SK-N-SH (cell line): ENCODE results near the gene TNFAIP3. TPM values are rescaled to one million over a fixed set of nuclear protein-coding genes. Genes with fewer than 3 reads are reported as not detected.

Experiments used
- CTCF ChIA-PET: fragments of 300-600, 350-600 bp; formaldehyde crosslinking; extraction: SDS; loops from one replicate; lab custom pipeline; 2021; lab: Yijun Ruan, JAX
- POLR2A ChIA-PET: fragments of 350-600 bp; sonication (Branson Sonifier 250); formaldehyde crosslinking; extraction: SDS; loops from one replicate; lab custom pipeline; 2020; ENCODE audit warnings: antibody characterized with exemption, inconsistent platforms; lab: Yijun Ruan, JAX
- DNase-seq: peaks from one replicate; pipeline ENCODE4 v3.0.0; 2012
- H2AFZ ChIP-seq: fragments of 200-600 bp; sonication (generic); 2 replicates; pipeline ENCODE4 v1.8.1; 2016; ENCODE audit warnings: antibody characterized with exemption, mild to moderate bottlenecking, low read depth
- H3F3A ChIP-seq: fragments of 200-600 bp; sonication (generic); replicated peaks from 2 replicates; pipeline ENCODE3; 2016; ENCODE audit warnings: antibody characterized with exemption, mild to moderate bottlenecking; ENCODE audit not compliant: insufficient read depth
- H3K27ac ChIP-seq, 2 experiments: fragments of 200-500 bp in 1 of 2; fragments of 200-600 bp in 1 of 2; sonication (Bioruptor generic) in 1 of 2; sonication (generic), shearing (Covaris generic) in 1 of 2; 2 replicates each; pipeline versions ENCODE4 v1.5.1 to v1.6.1; 2014 to 2016; ENCODE audit warnings: low read depth in 2 of 2, inconsistent platforms in 1 of 2, low read length in 1 of 2, mild to moderate bottlenecking in 1 of 2, mixed read lengths in 1 of 2
- H3K27me3 ChIP-seq: fragments of 200-600 bp; sonication (generic), shearing (Covaris generic); 2 replicates; pipeline ENCODE4 v1.6.1; 2016; ENCODE audit warnings: mixed run types; ENCODE audit not compliant: insufficient read depth
- H3K36me3 ChIP-seq, 2 experiments: fragments of 200-500 bp in 1 of 2; fragments of 200-600 bp in 1 of 2; sonication (Bioruptor generic) in 1 of 2; sonication (generic) in 1 of 2; replicated peaks in 1 of 2; 2 replicates each; pipeline versions ENCODE3 to v1.5.1; 2014 to 2016; ENCODE audit warnings: low read length in 1 of 2, mild to moderate bottlenecking in 1 of 2; ENCODE audit not compliant: insufficient read depth in 2 of 2, control insufficient read depth in 1 of 2
- H3K4me1 ChIP-seq, 2 experiments: fragments of 200-500 bp in 1 of 2; fragments of 200-600 bp in 1 of 2; sonication (Bioruptor generic) in 1 of 2; sonication (generic), shearing (Covaris generic) in 1 of 2; 2 replicates each; pipeline versions ENCODE4 v1.5.1 to v1.6.1; 2014 to 2016; ENCODE audit warnings: low read depth in 1 of 2, low read length in 1 of 2, mixed run types in 1 of 2; ENCODE audit not compliant: insufficient read depth in 2 of 2, control insufficient read depth in 1 of 2
- H3K4me2 ChIP-seq: fragments of 200-600 bp; sonication (generic), shearing (Covaris generic); 2 replicates; pipeline ENCODE4 v1.6.1; 2017; ENCODE audit warnings: mixed run types
- H3K4me3 ChIP-seq, 2 experiments: fragments of 200-500 bp in 1 of 2; fragments of 200-600 bp in 1 of 2; sonication (Bioruptor generic) in 1 of 2; sonication (generic), shearing (Covaris generic) in 1 of 2; 2 replicates each; pipeline versions ENCODE4 v1.5.1 to v1.8.1; 2014 to 2016; ENCODE audit warnings: low read depth in 2 of 2, inconsistent platforms in 1 of 2, low read length in 1 of 2, mild to moderate bottlenecking in 1 of 2, mixed read lengths in 1 of 2, moderate library complexity in 1 of 2
- H3K79me2 ChIP-seq: fragments of 200-600 bp; sonication (generic); 2 replicates; pipeline ENCODE4 v1.8.1; 2017; ENCODE audit warnings: mild to moderate bottlenecking; ENCODE audit not compliant: insufficient read depth
- H3K9ac ChIP-seq: fragments of 200-600 bp; sonication (generic); 2 replicates; pipeline ENCODE4 v1.6.1; 2017; ENCODE audit warnings: mixed run types
- H3K9me2 ChIP-seq: fragments of 200-600 bp; sonication (generic); 2 replicates; pipeline ENCODE4 v1.6.1; 2017; ENCODE audit warnings: mixed run types
- H3K9me3 ChIP-seq: fragments of 200-600 bp; sonication (generic); 2 replicates; pipeline ENCODE4 v1.6.1; 2017; ENCODE audit warnings: mixed run types, mild to moderate bottlenecking, moderate library complexity
- H4K20me1 ChIP-seq: fragments of 200-600 bp; sonication (generic); 2 replicates; pipeline ENCODE4 v1.6.1; 2017; ENCODE audit warnings: mild to moderate bottlenecking, mixed run types; ENCODE audit not compliant: insufficient read depth
- ELF1 ChIP-seq: IDR thresholded peaks from 2 replicates; pipeline ENCODE4 v1.4.0; 2012
- EZH2phosphoT487 ChIP-seq: fragments of 200-600 bp; sonication (generic); IDR thresholded peaks from 2 replicates; pipeline ENCODE4 v1.6.1; 2017; ENCODE audit warnings: low read depth, mixed run types, mild to moderate bottlenecking, antibody characterized with exemption, moderate library complexity, borderline replicate concordance
- FOXM1 ChIP-seq: IDR thresholded peaks from 2 replicates; pipeline ENCODE4 v1.4.0; 2012; ENCODE audit warnings: low read depth, mild to moderate bottlenecking
- GABPA ChIP-seq: IDR thresholded peaks from 2 replicates; pipeline ENCODE4 v1.4.0; 2012; ENCODE audit warnings: low read depth, mild to moderate bottlenecking
- JUND ChIP-seq: IDR thresholded peaks from 2 replicates; pipeline ENCODE4 v1.4.0; 2012
- MEF2A ChIP-seq: IDR thresholded peaks from 2 replicates; pipeline ENCODE4 v1.4.0; 2012; ENCODE audit warnings: low read depth, borderline replicate concordance
- MXI1 ChIP-seq: IDR thresholded peaks from 2 replicates; pipeline ENCODE4 v1.6.1; 2012; ENCODE audit warnings: mild to moderate bottlenecking, low read depth, low read length, improper control_type of control experiment
- NRF1 ChIP-seq: IDR thresholded peaks from 2 replicates; pipeline ENCODE4 v1.6.1; 2012; ENCODE audit warnings: low read depth, mild to moderate bottlenecking, low read length
- POLR2AphosphoS5 ChIP-seq: IDR thresholded peaks from 2 replicates; pipeline ENCODE4 v1.6.1; 2012; ENCODE audit warnings: low read depth, low read length
- RCOR1 ChIP-seq: fragments of 150-350 bp; IDR thresholded peaks from 2 replicates; pipeline ENCODE4 v1.6.1; 2017; ENCODE audit warnings: antibody characterized with exemption, low read length
- SIN3A ChIP-seq: IDR thresholded peaks from 2 replicates; pipeline ENCODE4 v1.6.1; 2012; ENCODE audit warnings: low read depth, mild to moderate bottlenecking, low read length, moderate library complexity, borderline replicate concordance
- TEAD4 ChIP-seq: IDR thresholded peaks from 2 replicates; pipeline ENCODE4 v1.4.0; 2012; ENCODE audit warnings: mild to moderate bottlenecking, borderline replicate concordance; ENCODE audit not compliant: insufficient read depth
- WGBS: methylation state at CpG from one replicate; pipeline ENCODE4 v1.1.6; 2017; ENCODE audit warnings: low lambda C conversion rate; 5-methylcytosine and 5-hydroxymethylcytosine counted together
- polyA plus RNA-seq, 3 experiments: library from polyadenylated mRNA; depleted of rRNA; stranded (reverse); fragments of >200 nt; gene quantifications; 2 replicates each; pipeline ENCODE4 v1.2.3, GENCODE V29; 2012
- TF ChIP-seq, protein P1 (sequence below): IDR thresholded peaks from 2 replicates; pipeline ENCODE4 v1.4.0; 2012; ENCODE audit warnings: low read depth, borderline replicate concordance
- TF ChIP-seq, protein P2 (sequence below): IDR thresholded peaks from 2 replicates; pipeline ENCODE4 v1.4.0; 2012; ENCODE audit warnings: low read depth
- TF ChIP-seq, protein P3 (sequence below): IDR thresholded peaks from 2 replicates; pipeline ENCODE4 v1.4.0; 2012; ENCODE audit warnings: low read depth, borderline replicate concordance
- TF ChIP-seq, protein P4 (sequence below): fragments of 150-350 bp; IDR thresholded peaks from 2 replicates; pipeline ENCODE4 v1.6.1; 2016; ENCODE audit warnings: mild to moderate bottlenecking, low read depth, low read length
- TF ChIP-seq, protein P5 (sequence below): IDR thresholded peaks from 2 replicates; pipeline ENCODE4; 2012

TNFAIP3 gene
- polyA plus RNA-seq, 1 of the 3 experiments (the other 2 are of a cell fraction), result 1.0 TPM

DNA sequence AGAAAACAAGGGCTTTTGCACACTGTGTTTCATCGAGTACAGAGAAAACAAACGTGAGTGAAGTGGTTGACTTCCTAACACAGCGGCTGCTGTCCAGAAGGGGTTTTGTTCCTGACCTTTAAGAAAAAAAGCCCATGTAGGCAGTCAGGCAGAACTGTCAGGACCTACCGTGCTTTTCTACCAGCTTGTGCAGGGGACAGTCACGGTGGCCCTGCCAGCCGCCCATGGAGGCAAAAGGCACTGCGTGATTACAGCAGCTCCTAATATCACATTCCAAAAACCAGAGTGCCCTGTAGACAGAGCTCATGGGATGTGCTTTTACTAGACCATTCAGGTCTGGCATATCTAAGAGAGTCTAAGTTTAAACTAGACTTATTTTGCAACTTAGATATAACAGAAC lies 12.2 kb downstream of the TNFAIP3 start:
- Histone ChIP-seq H3K9me2 (no peaks in the 10 kb centered on the region), H3K27ac (no peak overlapping the region), H3K4me3 (no peak overlapping the region), H2AFZ (no peak overlapping the region), H3F3A (no peaks in the 10 kb centered on the region), H4K20me1 (no peaks in the 10 kb centered on the region), H3K4me2 (no peak overlapping the region), H3K36me3 (no peaks in the 10 kb centered on the region), H3K4me1 (no peaks in the 10 kb centered on the region), H3K79me2 (no peaks in the 10 kb centered on the region), H3K9me3 (no peaks in the 10 kb centered on the region), H3K27me3 (no peaks in the 10 kb centered on the region), H3K9ac (no peak overlapping the region)
- ChIA-PET CTCF (no interaction called here), POLR2A (no interaction called here)
- DNase-seq, result no peak
- TF ChIP-seq, protein P1, sequence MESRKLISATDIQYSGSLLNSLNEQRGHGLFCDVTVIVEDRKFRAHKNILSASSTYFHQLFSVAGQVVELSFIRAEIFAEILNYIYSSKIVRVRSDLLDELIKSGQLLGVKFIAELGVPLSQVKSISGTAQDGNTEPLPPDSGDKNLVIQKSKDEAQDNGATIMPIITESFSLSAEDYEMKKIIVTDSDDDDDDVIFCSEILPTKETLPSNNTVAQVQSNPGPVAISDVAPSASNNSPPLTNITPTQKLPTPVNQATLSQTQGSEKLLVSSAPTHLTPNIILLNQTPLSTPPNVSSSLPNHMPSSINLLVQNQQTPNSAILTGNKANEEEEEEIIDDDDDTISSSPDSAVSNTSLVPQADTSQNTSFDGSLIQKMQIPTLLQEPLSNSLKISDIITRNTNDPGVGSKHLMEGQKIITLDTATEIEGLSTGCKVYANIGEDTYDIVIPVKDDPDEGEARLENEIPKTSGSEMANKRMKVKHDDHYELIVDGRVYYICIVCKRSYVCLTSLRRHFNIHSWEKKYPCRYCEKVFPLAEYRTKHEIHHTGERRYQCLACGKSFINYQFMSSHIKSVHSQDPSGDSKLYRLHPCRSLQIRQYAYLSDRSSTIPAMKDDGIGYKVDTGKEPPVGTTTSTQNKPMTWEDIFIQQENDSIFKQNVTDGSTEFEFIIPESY, result no peak
- no peak for TF ChIP-seq MEF2A
- no peak for TF ChIP-seq EZH2phosphoT487
- no peak for TF ChIP-seq SIN3A
- TF ChIP-seq, protein P2, sequence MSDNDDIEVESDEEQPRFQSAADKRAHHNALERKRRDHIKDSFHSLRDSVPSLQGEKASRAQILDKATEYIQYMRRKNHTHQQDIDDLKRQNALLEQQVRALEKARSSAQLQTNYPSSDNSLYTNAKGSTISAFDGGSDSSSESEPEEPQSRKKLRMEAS, result no peak
- no peak for TF ChIP-seq ELF1
- TF ChIP-seq, protein P3, sequence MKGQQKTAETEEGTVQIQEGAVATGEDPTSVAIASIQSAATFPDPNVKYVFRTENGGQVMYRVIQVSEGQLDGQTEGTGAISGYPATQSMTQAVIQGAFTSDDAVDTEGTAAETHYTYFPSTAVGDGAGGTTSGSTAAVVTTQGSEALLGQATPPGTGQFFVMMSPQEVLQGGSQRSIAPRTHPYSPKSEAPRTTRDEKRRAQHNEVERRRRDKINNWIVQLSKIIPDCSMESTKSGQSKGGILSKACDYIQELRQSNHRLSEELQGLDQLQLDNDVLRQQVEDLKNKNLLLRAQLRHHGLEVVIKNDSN, result no peak
- TF ChIP-seq FOXM1, result no peak
- TF ChIP-seq, protein P4, sequence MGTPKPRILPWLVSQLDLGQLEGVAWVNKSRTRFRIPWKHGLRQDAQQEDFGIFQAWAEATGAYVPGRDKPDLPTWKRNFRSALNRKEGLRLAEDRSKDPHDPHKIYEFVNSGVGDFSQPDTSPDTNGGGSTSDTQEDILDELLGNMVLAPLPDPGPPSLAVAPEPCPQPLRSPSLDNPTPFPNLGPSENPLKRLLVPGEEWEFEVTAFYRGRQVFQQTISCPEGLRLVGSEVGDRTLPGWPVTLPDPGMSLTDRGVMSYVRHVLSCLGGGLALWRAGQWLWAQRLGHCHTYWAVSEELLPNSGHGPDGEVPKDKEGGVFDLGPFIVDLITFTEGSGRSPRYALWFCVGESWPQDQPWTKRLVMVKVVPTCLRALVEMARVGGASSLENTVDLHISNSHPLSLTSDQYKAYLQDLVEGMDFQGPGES, result no peak
- no peak for TF ChIP-seq MXI1
- TF ChIP-seq NRF1, result no peak
- TF ChIP-seq JUND, result no peak
- TF ChIP-seq RCOR1, result no peak
- no peak for TF ChIP-seq GABPA
- TF ChIP-seq TEAD4, result no peak
- TF ChIP-seq, protein P5, sequence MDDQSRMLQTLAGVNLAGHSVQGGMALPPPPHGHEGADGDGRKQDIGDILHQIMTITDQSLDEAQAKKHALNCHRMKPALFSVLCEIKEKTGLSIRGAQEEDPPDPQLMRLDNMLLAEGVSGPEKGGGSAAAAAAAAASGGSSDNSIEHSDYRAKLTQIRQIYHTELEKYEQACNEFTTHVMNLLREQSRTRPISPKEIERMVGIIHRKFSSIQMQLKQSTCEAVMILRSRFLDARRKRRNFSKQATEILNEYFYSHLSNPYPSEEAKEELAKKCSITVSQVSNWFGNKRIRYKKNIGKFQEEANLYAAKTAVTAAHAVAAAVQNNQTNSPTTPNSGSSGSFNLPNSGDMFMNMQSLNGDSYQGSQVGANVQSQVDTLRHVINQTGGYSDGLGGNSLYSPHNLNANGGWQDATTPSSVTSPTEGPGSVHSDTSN, result no peak
- no peak for TF ChIP-seq POLR2AphosphoS5
- 84% methylated on average over 7 of the region's 7 CpGs for WGBS
